GM12872 (cell line): ENCODE results near the gene RSKR.

ENCODE experiments used
- CTCF ChIP-seq: IDR thresholded peaks from 3 replicates; pipeline ENCODE4 v1.5.1; 2011; ENCODE audit warnings: low read depth, mild to moderate bottlenecking, low read length, moderate library complexity; ENCODE audit not compliant: insufficient read depth

RSKR gene

GRCh38 chr17:28573966-28574480, 40.0 kb downstream of the RSKR start:
- no peak for TF ChIP-seq CTCF

- no peak for TF ChIP-seq CTCF
Observed at GRCh38 chr17:28573521-28573920, 40.5 kb downstream of the RSKR start.

- TF ChIP-seq CTCF, result no peak
Observed at GRCh38 chr17:28573040-28573380, 41.0 kb downstream of the RSKR start.

- TF ChIP-seq CTCF, result no peak
Observed at GRCh38 chr17:28572259-28573039, 41.5 kb downstream of the RSKR start.

- no peak for TF ChIP-seq CTCF
Observed at GRCh38 chr17:28571361-28572122, 42.4 kb downstream of the RSKR start, which contains the start of gene PIGS. Gene PIGS, minus strand, starts transcription at chr17:28571524. Its CDS starts 28 bp downstream, at chr17:28571496.

- TF ChIP-seq CTCF, result no peak
Observed at GRCh38 chr17:28570716-28571360, 43.1 kb downstream of the RSKR start.

GRCh38 chr17:28569446-28569845, 44.5 kb downstream of the RSKR start:
- no peak for TF ChIP-seq CTCF
